Stimulated activated CD8-positive, alpha-beta memory T cell treated with anti-CD3 and anti-CD28 coated beads, Interleukin-12 subunit alpha, Interleukin-12 subunit beta, amount 100 ng/mL, for 24 hours (primary cell): ENCODE results near the gene PHF19.

Experiments
- DNase-seq: peaks from one replicate; pipeline ENCODE4 v3.0.0-alpha.2; 2020; ENCODE audit errors: extremely low read depth

The PHF19 gene

DNA sequence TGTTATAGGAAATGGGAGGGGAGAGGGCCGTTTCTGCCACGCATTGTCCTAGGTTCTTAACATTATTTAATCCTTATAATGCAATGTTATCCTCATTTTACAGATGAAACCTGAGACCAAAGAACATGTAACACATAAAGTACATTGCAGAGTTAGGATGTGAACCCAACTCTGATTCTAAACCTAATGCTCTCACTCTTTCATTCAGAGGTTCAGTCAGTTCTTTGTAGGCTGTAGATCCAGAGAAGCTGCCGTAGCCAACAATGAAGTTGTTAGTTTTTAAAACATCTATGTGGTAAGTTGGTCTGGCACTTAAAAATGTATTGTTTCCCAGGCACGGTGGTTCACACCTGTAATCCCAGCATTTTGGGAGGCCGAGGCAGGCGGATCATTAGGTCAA, 23.8 kb downstream of the PHF19 start:
- no peak for DNase-seq

DNA sequence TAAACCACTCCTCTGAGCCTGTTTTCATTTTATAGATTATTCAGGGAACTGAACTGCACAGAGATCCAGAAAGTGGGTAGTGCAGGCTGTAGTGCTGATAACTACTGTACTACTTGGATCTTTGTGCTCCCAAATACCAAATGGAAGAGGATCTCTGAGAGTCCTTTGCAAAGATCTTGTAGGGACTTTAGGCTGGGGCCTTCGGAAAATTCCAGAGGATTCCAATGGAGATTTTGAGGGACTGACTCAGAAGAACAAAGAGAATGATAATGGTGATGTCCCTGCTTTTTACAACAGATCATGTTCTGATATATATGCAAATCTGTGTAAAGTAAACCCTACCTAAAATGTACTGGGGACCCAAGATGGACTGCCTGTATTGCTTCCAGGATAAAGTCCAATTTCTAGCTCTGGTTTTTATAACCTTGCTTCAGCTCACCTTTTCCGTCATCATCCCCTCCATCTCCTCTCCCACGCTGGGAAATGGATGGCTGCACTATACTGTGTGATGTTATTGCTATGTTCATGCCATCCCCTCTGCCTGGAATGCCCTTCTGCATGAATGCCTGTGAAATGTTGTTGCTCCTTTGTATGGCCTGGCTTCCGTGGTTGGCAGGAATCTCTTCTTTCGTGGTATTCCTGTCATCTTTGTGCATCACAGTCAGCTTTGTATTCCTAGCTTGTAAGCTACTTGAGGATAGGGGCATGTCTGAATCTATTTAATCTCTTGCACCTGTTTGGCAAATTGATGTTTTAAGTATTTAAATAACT, 24.6 kb downstream of the PHF19 start:
- no peak for DNase-seq

DNA sequence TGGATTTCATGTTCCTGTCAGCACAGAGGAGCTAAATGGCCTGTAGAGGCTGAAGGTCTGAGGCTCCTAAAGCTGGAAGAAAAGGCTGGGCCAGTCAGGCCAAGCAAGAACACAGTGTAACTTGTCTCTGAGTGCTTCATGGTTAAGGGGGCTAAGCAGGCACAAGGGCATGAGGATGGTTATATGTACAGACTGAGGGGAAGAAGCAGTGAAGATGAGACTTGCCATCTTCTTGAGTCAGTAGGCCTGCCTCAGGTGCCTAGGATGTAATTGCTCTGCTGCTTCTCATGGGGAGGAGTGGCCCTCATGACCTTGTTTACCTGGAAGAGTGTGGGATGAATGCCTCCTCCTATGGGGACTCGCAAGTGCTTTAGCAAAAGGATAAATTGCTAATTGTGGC, 25.5 kb downstream of the PHF19 start:
- DNase-seq: no peak

DNA sequence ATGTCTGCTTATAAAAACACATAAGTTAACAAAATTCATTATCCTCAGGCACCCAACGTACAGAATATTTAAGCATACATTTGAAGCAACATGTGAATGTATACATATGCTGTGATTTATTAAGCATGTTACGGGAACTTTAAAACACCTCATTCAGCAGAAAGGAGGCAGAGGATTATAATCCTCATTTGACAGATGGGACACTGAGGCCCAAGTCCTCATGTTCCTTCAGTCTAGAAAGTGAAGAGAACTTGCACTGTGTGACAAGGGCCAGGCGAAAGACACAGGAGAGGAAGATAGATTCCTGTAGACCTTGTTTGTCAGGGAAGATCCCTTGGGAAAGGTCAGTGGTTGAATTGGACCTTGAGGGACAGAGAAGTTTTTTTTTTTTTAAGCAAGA, 26.7 kb downstream of the PHF19 start:
- no peak for DNase-seq

DNA sequence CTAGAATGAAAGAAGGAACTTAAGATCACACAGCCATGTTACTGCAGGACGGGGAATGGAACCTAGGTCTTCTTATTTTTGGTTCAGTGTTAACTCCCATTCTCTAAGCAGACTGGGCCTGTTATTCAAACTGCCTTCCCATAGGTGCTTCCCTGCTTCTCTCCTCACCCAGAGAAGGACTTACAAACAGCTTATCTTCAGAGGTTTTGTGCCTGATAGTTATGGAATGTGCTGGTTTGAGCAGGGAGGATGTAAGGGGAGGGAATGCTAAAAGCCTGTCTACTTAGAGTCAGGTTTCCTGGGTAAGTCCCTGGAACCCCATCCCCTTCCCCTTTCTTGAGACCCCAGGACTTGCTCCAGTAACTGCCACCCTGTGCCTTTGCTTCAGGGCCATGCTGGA, 30.1 kb downstream of the PHF19 start:
- DNase-seq: no peak

DNA sequence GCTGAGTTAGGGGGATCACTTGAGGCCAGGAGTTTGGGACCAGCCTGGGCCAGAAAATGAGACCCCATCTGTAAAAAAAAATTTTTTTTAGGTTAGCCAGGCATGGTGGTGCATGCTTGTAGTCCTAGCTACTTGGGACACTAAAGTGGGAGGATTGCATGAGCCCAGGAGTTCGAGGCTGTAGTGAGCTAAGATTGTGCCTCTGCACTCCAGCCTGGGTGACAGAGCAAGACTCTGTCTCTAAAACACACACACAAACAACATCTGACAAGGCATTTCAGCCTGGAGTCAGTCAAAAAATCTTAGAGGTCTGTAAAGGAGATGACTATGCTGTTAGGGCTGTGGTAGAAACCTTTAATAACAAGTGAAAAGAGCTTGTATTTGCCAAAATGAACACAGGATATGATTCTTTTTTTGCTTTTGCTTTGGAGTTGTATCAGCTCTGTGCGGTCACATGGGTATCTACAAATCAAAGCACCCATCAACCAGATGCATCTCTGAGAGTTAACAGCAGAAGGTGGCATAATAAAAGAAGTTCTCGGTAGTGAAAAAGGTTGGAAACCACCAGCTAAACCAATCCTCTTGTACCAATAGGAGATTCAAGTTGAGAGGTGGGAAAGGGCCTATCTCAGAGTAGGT, 30.6 kb downstream of the PHF19 start:
- no peak for DNase-seq

DNA sequence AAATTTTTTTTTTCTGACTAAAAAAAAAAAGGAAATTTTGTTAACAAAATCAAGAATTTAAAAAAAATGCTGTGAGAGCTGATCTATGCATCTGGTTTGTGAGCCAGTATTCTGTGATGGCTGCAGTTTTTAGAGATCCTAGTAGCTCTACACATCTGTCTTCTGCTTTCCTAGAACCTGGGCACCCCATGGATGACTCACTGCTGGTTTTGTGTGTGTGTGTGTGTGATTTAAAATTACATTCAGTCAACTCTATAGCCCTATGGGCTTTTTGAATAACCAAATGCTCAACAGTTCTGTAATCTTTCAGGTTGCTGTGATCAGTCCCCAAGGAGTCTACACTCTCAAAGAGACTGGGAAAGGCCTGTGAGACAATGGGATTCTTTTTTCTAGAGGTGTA, 31.7 kb downstream of the PHF19 start:
- no peak for DNase-seq

DNA sequence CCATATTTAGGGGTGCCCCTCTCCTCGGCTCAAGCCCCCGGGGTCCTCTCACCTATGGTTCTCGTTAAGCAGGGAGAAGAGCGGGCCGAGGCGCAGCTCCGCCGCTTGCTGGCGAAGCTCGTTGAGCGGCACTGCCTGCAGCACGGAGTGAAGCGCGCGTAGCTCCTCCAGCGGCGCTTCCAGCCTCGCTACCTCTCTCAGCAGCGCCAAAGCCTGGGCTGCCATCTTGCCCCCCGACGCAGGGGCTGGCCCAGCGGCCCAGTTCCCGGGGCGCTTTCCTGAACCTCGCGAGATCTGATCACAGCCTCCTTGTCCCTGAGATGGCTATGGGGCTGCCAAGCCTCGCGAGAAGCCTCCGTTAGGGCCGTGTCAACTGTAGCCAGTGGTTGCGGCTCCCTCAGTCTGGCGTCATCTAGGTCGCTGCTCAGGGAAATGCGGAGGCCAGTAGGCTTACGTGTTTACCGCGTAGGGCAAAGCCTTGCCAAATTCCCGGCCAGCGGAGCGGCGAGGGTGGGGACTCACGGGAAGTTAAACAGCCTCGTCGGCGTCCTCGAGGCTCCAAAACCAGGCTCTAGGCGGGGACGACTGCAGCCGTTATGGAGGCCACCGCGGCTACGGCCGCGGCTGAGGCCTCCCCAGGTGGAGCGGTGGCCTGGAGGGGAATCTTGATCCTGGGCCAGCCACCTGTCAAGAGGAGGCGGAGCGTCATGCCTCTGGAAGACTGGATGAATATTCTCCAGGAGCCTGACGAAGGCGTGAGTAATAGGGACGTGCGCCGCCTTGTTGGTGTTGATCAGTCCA, 34.1 kb downstream of the PHF19 start, which contains the start of gene PSMD5:
Gene PSMD5, minus strand, starts transcription at position 238 of the 801 bp plus-strand sequence. Its CDS starts 13 bp downstream, at position 225.
- DNase-seq: peak; percentile 84

DNA sequence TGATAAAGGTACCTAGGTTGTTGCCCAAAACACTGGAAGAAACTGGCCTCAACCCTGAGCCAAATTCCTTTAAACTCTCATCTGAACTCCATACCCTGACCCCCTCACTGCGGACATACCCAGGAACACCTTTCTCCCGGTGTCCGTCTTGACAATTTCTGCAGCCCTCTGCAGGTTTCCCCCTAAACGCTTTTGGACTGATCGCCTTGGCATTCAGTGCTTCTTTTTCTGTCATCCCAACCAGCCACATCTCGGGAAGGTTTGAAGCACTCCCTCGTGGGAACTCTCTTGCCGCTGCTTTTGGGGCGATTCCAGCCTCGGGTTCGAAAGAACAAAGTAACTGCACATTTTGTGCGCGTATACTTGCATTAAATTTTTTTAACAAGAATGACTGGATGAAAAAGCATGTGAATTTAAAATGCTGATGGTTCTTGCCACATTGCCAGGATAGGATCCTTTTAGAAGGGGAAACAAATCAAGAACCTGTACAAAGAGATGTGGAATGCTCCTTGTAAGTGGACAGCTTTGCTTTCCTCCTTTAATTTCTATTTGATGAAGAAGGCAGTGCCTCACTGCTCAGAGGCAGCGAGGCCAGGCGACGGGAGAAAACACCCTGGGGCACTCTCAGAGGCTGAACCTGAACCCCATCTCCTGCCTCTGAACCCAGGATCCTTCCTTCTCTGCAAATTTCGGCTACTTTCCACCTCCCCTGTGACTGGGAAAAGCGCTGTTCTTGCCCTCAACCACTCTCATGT, 34.9 kb downstream of the PHF19 start:
- DNase-seq: no peak

DNA sequence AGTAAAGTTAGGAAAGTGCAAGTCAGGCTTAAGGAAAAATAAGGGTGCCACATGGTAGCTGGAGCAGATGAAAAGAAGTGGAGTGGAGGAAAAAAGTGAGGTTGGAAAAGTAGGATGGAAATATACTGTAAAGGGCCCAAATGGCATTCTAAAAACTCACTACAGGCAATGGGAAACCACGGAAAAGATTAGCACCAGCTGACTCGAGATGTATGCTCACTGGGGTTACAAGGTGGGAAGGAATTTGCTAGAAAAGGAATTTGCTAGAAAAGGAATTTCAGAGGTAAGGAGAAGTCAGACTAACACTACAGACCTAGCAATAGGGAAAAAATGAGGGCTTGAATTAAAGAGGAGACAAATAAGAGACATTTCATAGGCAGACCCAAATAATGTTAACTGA, 37.8 kb downstream of the PHF19 start:
- no peak for DNase-seq

DNA sequence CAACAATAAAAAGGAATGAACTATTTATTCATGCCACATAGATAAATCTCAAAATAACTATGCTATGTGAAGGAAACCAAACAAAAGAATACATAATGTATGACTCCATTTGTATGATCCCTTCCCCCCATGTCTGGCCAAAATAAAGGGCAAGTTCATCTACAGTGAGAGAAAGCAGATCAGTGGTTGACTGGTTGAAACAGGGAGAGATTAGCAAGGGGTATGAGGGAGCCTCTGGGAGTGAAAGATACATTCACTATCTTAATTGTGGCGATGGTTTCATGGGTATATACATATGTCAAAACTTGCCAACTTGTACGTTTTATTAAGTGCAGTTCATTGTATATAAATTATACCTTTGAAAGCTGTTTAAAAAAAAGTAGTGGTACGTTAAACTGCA, 39.1 kb downstream of the PHF19 start:
- no peak for DNase-seq

DNA sequence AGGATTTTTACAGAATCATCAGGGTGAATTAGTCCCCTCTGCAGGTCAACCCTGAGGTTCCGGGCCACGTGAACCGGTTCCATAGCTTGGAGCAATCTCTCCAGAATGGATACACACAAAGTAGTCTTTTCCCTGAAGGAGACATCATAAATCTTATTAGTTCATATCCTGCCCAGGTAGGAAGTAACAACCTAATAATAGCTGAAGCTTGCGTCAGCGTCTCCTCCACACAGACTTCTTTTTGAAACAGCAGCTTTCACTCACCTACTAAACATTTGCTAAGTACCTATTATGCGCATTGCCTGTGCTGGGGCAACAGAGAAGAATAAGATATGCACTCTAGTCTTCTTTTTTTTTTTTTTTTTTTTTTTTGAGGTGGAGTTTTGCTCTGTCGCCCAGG, 43.7 kb downstream of the PHF19 start:
- DNase-seq: no peak

DNA sequence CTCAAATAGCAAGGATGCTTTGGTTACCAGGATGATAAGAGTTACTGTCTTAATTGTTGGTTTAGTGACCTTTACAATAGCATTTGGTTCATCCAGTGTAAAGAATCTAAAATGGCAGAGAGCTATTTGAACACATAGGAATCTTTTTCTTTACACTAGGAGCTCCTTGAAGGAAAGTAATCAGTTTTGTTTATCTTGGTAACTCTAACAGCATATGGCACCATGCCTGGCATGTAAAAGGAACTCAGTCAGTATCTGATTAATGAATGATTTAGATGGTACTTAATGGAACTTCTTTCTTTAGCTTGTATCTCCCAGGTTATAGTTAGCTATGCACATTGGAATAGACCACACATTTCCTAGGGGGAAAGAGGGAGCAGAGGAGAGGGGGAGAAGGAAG, 44.2 kb downstream of the PHF19 start:
- no peak for DNase-seq

DNA sequence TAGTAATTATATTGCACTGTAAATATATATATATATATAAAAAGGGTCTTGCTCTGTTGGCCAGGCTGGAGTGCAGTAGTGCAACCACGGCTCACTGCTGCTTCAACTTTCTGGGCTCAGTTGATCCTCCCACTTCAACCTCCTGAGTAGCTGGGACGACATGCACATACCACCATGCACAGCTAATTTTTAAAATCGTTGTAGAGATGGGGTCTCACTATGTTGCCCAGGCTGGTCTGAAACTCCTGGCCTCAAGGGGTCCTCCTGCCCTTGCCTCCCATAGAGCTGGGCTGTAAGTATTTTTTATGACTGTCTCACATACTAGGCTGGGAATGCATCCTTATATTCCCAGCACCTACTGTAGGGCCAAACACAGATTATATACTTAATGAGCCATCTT, 46.1 kb downstream of the PHF19 start:
- no peak for DNase-seq

DNA sequence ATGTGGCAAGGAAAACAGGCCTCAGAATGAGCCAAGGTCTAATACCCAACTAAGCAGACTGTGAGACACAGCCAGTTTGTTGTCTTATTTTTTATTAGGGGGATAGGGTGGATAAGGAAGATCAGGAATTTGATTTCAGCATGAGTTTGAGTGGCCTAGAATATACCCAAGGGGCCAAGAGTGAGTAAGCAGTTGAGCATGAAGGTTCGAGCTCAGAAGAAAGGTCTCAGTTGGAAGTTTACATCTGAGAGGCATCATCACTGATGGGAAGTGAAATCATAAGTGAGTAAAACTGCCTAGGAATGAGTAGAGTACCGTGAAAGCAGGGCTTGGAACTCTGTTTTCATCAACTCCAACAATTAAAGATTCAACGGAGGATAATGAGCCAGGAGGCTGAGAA, 46.8 kb downstream of the PHF19 start:
- DNase-seq: no peak

DNA sequence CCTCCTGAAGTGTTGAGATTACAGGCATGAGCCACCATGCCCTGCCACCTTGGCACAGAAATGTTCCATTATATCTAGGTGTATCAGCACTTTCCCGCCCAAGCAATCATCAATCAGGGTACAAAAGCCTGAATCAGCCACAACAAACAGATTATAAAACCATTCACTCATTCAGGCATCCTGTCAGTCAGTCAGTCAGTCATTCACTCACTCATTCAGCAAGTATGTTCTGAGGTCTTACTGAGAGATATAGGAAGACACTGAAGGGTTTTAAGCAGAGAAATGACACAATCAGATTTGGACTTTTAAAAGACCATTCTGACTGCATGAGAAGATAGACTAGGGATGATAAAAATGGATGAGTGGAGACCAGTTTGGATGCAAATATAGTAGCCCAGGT, 47.3 kb downstream of the PHF19 start:
- no peak for DNase-seq

DNA sequence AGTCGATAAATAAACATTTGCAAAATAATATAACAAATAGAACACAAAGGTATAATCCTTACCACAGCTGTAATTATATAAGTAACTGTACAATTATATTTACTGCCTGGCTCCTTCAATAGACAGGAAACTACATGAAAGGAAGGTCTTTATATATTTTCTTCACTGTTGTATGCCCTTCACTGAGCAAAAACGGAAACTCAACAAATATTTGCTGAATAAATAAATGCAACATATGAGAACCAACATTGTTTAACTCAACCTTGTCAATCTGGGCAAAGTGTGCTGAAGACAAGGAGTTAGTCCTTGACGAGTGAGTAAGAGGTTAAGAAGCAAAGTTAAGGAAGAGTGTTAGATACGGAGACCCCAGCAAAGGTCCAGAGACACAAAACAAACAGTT, 56.9 kb downstream of the PHF19 start:
- DNase-seq: no peak

DNA sequence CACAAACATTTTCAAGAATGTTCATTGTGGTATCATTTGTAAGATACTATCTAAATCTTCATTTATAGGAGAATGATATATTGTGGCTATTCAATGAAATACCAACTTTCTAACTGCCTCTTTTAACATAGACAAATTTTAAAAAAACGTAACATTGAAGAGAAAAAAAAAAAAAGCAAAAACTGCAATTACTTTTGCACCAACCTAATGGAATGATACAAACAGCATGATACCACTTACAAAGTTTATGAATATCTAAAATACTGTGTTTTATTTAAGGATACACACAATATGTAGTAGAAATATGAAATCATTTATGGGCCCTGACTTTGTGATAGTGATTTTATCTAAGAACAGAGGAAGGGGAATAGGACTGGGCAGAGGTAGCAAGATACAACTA, 58.4 kb downstream of the PHF19 start:
- no peak for DNase-seq

DNA sequence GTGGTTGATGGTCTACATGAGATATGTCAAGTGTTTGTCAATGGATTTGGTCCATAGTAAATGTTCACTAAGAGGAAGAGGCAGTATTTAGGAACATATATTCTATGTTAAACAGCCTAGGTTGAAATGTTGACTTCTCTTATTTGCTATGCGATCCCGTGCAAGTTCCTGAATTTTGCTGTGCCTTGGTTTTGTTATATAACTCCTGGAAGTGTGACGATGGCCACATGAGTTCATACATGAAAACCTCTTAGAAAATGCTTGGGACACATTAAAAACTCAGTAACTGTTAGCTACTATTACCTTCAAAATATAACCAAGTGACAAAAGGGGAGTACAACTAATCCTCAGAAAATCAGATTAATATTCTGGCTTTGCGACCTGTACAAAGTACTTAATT, 61.9 kb downstream of the PHF19 start:
- no peak for DNase-seq

DNA sequence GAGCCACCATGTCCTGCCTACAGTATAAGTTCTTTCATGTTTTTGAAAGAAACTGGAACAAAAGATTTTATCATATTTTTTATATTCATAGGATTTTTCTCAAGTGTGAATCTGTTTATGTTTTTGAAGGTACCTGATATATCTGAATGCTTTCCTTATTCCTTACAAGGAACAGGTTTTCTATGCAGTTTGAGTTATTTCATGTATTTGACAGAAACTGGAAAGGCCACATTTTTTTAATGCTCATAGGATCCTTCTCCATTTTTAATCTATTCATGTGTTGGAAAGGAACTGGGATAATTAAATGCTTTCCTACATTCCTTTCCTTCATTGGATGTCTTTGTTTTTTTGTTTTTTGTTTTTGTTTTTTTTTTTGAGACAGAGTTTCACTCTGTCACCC, 68.1 kb downstream of the PHF19 start:
- DNase-seq: no peak

DNA sequence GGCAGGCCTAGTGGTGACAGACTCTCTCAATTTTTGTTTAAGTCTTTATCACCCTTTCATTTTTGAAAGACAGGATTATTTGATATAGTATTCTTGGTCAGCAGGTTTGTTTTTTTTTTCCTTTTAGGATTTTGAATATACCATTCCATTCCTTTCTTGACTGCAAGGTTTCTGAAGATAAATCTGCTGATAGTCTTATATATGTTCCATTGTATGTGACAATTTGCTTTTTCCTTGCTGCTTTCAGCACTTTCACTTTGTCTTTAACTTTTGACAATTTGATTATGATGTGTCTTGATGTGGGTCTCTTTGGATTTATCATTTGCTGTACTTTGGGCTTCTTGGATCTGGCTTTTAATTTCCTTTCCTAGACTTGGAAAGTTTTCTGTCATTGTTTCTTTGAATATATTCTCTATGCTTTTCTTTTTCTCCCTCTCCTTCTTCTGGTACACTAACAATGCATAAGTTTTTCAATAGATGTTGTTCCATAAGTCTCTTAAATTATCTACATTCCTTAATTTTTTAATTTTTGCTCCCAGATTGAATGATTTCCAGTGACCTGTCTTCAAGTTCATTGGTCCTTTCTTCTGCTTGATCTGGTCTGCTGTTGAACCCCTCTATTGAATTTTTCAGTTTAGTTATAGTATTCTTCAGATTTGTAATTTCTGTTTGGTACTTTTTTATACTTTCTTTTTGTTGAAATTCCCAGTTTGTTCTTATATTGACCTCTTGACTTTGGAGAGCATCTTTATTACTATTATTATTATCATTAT, 69.2 kb downstream of the PHF19 start:
- DNase-seq: no peak
